ENCODE data around the gene FBXO33.
"Not testable (repeated sequence)": the region's sequence is repeated elsewhere in the genome, so short reads cannot be mapped to it uniquely, and the experiment has no call there.

The FBXO33 gene

GRCh38 chr14:39364509-39364908 lies 67.7 kb downstream of the FBXO33 start:
- H3K36me3 ChIP-seq (ENCODE audit: control insufficient read depth, insufficient read depth, low read length): no peaks in the 10 kb centered on the region
- no peak overlapping the region for H3K4me3 ChIP-seq (ENCODE audit: low read length)
- H3K4me1 ChIP-seq (ENCODE audit: control insufficient read depth, insufficient read depth, low read length): no peaks in the 10 kb centered on the region
- no peak overlapping the region for H3K9ac ChIP-seq (ENCODE audit: low read length)
- no peak overlapping the region for H3K27ac ChIP-seq (ENCODE audit: low read depth, low read length)
- no peaks in the 10 kb centered on the region for H3K27me3 ChIP-seq (ENCODE audit: control insufficient read depth, insufficient read depth, low read length)

- not testable (repeated sequence) for H3K4me3 ChIP-seq (ENCODE audit: low read length); H3K27ac ChIP-seq (ENCODE audit: low read depth, low read length); H3K4me1 ChIP-seq (ENCODE audit: control insufficient read depth, insufficient read depth, low read length); H3K27me3 ChIP-seq (ENCODE audit: control insufficient read depth, insufficient read depth, low read length); H3K9ac ChIP-seq (ENCODE audit: low read length); H3K36me3 ChIP-seq (ENCODE audit: control insufficient read depth, insufficient read depth, low read length)
Observed at GRCh38 chr14:39361556-39361955, 70.7 kb downstream of the FBXO33 start.

DNA sequence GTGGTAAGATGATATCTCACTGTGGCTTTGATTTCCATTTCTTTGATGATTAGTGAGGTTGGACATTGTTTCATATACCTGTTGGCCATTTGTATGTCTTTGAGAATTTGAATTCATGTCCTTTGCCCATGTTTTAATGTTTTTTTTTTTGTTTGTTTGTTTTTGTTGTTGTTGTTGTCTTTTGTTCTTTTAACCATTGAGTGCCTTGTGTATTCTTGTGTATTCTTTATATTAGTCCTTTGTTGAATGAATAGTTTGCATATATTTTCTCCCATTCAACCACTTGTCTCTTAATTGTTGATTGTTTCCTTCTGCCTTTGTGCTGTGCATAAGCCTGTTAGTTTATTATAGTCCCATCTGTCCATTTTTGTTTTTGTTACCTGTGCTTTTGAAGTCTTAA lies 71.9 kb downstream of the FBXO33 start:
- H3K36me3 ChIP-seq (ENCODE audit: control insufficient read depth, insufficient read depth, low read length): peaks cover 3% of the 10 kb centered on the region
- no peak overlapping the region for H3K27ac ChIP-seq (ENCODE audit: low read depth, low read length)
- no peak overlapping the region for H3K9ac ChIP-seq (ENCODE audit: low read length)
- H3K4me1 ChIP-seq (ENCODE audit: control insufficient read depth, insufficient read depth, low read length): no peaks in the 10 kb centered on the region
- no peaks in the 10 kb centered on the region for H3K27me3 ChIP-seq (ENCODE audit: control insufficient read depth, insufficient read depth, low read length)
- no peak overlapping the region for H3K4me3 ChIP-seq (ENCODE audit: low read length)

- not testable (repeated sequence) for H3K9ac ChIP-seq (ENCODE audit: low read length); H3K4me1 ChIP-seq (ENCODE audit: control insufficient read depth, insufficient read depth, low read length); H3K27ac ChIP-seq (ENCODE audit: low read depth, low read length); H3K27me3 ChIP-seq (ENCODE audit: control insufficient read depth, insufficient read depth, low read length); H3K4me3 ChIP-seq (ENCODE audit: low read length); H3K36me3 ChIP-seq (ENCODE audit: control insufficient read depth, insufficient read depth, low read length)
Observed at GRCh38 chr14:39359069-39359468, 73.2 kb downstream of the FBXO33 start.

- Histone ChIP-seq H3K27me3 (ENCODE audit: control insufficient read depth, insufficient read depth, low read length) (no peaks in the 10 kb centered on the region), H3K9ac (ENCODE audit: low read length) (no peak overlapping the region), H3K4me1 (ENCODE audit: control insufficient read depth, insufficient read depth, low read length) (no peaks in the 10 kb centered on the region), H3K4me3 (ENCODE audit: low read length) (no peak overlapping the region), H3K36me3 (ENCODE audit: control insufficient read depth, insufficient read depth, low read length) (no peaks in the 10 kb centered on the region), H3K27ac (ENCODE audit: low read depth, low read length) (no peak overlapping the region)
Observed at GRCh38 chr14:39351708-39352107, 80.5 kb downstream of the FBXO33 start.

DNA sequence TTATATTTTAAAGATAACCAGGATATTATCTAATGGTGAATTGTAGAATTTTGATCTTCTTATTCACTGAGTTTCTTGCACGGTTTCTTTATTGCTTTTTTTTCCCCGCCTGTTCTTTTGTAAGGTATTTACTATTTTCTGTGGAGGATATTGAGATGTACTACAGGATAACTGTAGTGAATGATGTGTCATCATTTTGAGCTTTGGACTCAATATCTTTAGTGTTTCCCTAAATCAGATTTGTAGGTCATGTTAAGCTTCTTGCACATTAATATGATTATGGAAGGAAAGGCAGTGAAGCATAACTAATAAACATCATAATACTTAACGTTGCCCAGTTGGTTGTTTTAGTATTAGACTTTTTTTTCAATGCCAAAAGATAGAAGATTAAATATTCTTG lies 81.4 kb downstream of the FBXO33 start:
- no peaks in the 10 kb centered on the region for H3K4me1 ChIP-seq (ENCODE audit: control insufficient read depth, insufficient read depth, low read length)
- H3K36me3 ChIP-seq (ENCODE audit: control insufficient read depth, insufficient read depth, low read length): no peaks in the 10 kb centered on the region
- H3K27me3 ChIP-seq (ENCODE audit: control insufficient read depth, insufficient read depth, low read length): no peaks in the 10 kb centered on the region
- H3K9ac ChIP-seq (ENCODE audit: low read length): no peak overlapping the region
- H3K27ac ChIP-seq (ENCODE audit: low read depth, low read length): no peak overlapping the region
- H3K4me3 ChIP-seq (ENCODE audit: low read length): no peak overlapping the region
